CD14-positive monocyte (primary cell): ENCODE measurements around the gene RPL10. TPM values are rescaled to one million over a fixed set of nuclear protein-coding genes. Genes with fewer than 3 reads are reported as not detected.

ENCODE experiments used
- DNase-seq, 3 donors: peaks; one replicate each; pipeline ENCODE4 v3.0.0-alpha.2; 2011 to 2022
- H2AFZ ChIP-seq: 2 replicates; pipeline ENCODE4 v1.6.0; 2012; ENCODE audit warnings: mild to moderate bottlenecking, low read depth, low read length, inconsistent platforms; ENCODE audit not compliant: insufficient read depth, poor library complexity, severe bottlenecking
- H3K27ac ChIP-seq, 2 donors: 1 replicate in 1 of 2; 2 replicates in 1 of 2; pipeline ENCODE4 v1.5.1; 2012 to 2013; ENCODE audit warnings: low read length in 2 of 2, control low read depth in 1 of 2, inconsistent platforms in 1 of 2, low read depth in 1 of 2, mild to moderate bottlenecking in 1 of 2
- H3K27me3 ChIP-seq, 2 donors: one replicate each; pipeline versions ENCODE4 v1.6.0 to v1.6.1; 2011 to 2013; ENCODE audit warnings: low read length in 2 of 2; ENCODE audit not compliant: control insufficient read depth in 2 of 2, insufficient read depth in 2 of 2
- H3K36me3 ChIP-seq, 2 donors: replicated peaks in 1 of 2; 1 replicate in 1 of 2; 2 replicates in 1 of 2; pipeline versions ENCODE4 v1.5.1 to v1.6.1; 2012 to 2013; ENCODE audit warnings: low read length in 2 of 2, control low read depth in 1 of 2, inconsistent platforms in 1 of 2, mild to moderate bottlenecking in 1 of 2; ENCODE audit not compliant: insufficient read depth in 2 of 2, control insufficient read depth in 1 of 2
- H3K4me1 ChIP-seq, 2 donors: 1 replicate in 1 of 2; 2 replicates in 1 of 2; pipeline versions ENCODE4 v1.5.1 to v1.6.1; 2012 to 2013; ENCODE audit warnings: low read length in 2 of 2, control low read depth in 1 of 2, inconsistent platforms in 1 of 2, mild to moderate bottlenecking in 1 of 2, moderate library complexity in 1 of 2; ENCODE audit not compliant: insufficient read depth in 2 of 2, control insufficient read depth in 1 of 2
- H3K4me2 ChIP-seq: replicated peaks from 2 replicates; pipeline ENCODE3; 2012; ENCODE audit warnings: low read length, moderate library complexity, mild to moderate bottlenecking; ENCODE audit not compliant: poor library complexity, severe bottlenecking; ENCODE audit errors: extremely low read depth
- H3K4me3 ChIP-seq, 3 experiments: fragments of 200-600 bp in 1 of 3; sonication (generic) in 1 of 3; replicated peaks in 1 of 3; 1 replicate in 2 of 3; 2 replicates in 1 of 3; pipeline ENCODE4 v1.5.1; 2011 to 2013; ENCODE audit warnings: low read length in 3 of 3, mild to moderate bottlenecking in 3 of 3, control low read depth in 2 of 3, low read depth in 2 of 3, inconsistent platforms in 1 of 3, moderate library complexity in 1 of 3
- H3K79me2 ChIP-seq: 2 replicates; pipeline ENCODE4 v1.6.0; 2012; ENCODE audit warnings: mild to moderate bottlenecking, control low read depth, inconsistent platforms, low read length, moderate library complexity; ENCODE audit not compliant: insufficient read depth
- H3K9ac ChIP-seq: 2 replicates; pipeline ENCODE4 v1.6.0; 2017; ENCODE audit warnings: low read length, mild to moderate bottlenecking; ENCODE audit not compliant: insufficient read depth, poor library complexity, severe bottlenecking
- H3K9me3 ChIP-seq, 2 donors: replicated peaks in 1 of 2; 1 replicate in 1 of 2; 2 replicates in 1 of 2; pipeline versions ENCODE4 v1.5.1 to v1.6.1; 2012 to 2013; ENCODE audit warnings: low read length in 2 of 2, control low read depth in 1 of 2; ENCODE audit not compliant: control insufficient read depth in 1 of 2, insufficient read depth in 1 of 2
- H4K20me1 ChIP-seq: 2 replicates; pipeline ENCODE4 v1.6.0; 2012; ENCODE audit warnings: mild to moderate bottlenecking, low read length, control low read depth, moderate library complexity; ENCODE audit not compliant: insufficient read depth
- H3K27ac Mint-ChIP-seq, 7 donors: one replicate each; pipeline ENCODE4 v1.8.0; 2020; ENCODE audit warnings: mild to moderate bottlenecking in 7 of 7, mixed read lengths in 7 of 7, moderate library complexity in 6 of 7, inconsistent platforms in 2 of 7
- H3K27me3 Mint-ChIP-seq, 3 donors: one replicate each; pipeline ENCODE4 v1.8.0; 2021 to 2022; ENCODE audit warnings: low read depth in 3 of 3, mild to moderate bottlenecking in 3 of 3, mixed read lengths in 3 of 3, moderate library complexity in 3 of 3, inconsistent platforms in 1 of 3
- H3K36me3 Mint-ChIP-seq, 2 donors: one replicate each; pipeline ENCODE4 v1.8.0; 2020; ENCODE audit warnings: mixed read lengths in 2 of 2, inconsistent platforms in 1 of 2, mild to moderate bottlenecking in 1 of 2
- H3K4me1 Mint-ChIP-seq: one replicate; pipeline ENCODE4 v1.8.0; 2020; ENCODE audit warnings: mild to moderate bottlenecking, mixed read lengths
- H3K4me3 Mint-ChIP-seq, 2 donors: one replicate each; pipeline ENCODE4 v1.8.0; 2020; ENCODE audit warnings: mild to moderate bottlenecking in 2 of 2, mixed read lengths in 2 of 2, moderate library complexity in 1 of 2
- H3K9me3 Mint-ChIP-seq, 7 donors: one replicate each; pipeline ENCODE4 v1.8.0; 2020 to 2022; ENCODE audit warnings: mixed read lengths in 7 of 7, mild to moderate bottlenecking in 6 of 7, moderate library complexity in 6 of 7, inconsistent platforms in 2 of 7
- CTCF ChIP-seq: fragments of 200-600 bp; IDR thresholded peaks from one replicate; pipeline ENCODE4 v1.8.0; 2022; ENCODE audit warnings: antibody characterized with exemption, mild to moderate bottlenecking
- WGBS: methylation state at CpG from one replicate; pipeline ENCODE4 v1.1.5; 2013; ENCODE audit warnings: missing lambda C conversion rate; ENCODE audit not compliant: insufficient coverage; 5-methylcytosine and 5-hydroxymethylcytosine counted together
- intact Hi-C, 2 donors: fragments of 100-400 bp; cut with micrococcal nuclease; formaldehyde crosslinking; loops; one replicate each; pipeline versions ENCODE4 v1.15.0 to v1.15.1; 2023
- polyA plus RNA-seq, 3 donors: library from polyadenylated mRNA; depleted of rRNA in 1 of 3; unstranded in 2 of 3; stranded (reverse) in 1 of 3; fragments of 300-500 nt in 2 of 3; fragments of >200 nt in 1 of 3; fragmentation: Illumina TruSeq in 2 of 3; gene quantifications; 1 replicate in 2 of 3; 2 replicates in 1 of 3; pipeline ENCODE4 v1.2.3, GENCODE V29; 2012 to 2021

RPL10 gene
- polyA plus RNA-seq, 3 donors = 1,536 to 5,639 (median 1,724) TPM

DNA sequence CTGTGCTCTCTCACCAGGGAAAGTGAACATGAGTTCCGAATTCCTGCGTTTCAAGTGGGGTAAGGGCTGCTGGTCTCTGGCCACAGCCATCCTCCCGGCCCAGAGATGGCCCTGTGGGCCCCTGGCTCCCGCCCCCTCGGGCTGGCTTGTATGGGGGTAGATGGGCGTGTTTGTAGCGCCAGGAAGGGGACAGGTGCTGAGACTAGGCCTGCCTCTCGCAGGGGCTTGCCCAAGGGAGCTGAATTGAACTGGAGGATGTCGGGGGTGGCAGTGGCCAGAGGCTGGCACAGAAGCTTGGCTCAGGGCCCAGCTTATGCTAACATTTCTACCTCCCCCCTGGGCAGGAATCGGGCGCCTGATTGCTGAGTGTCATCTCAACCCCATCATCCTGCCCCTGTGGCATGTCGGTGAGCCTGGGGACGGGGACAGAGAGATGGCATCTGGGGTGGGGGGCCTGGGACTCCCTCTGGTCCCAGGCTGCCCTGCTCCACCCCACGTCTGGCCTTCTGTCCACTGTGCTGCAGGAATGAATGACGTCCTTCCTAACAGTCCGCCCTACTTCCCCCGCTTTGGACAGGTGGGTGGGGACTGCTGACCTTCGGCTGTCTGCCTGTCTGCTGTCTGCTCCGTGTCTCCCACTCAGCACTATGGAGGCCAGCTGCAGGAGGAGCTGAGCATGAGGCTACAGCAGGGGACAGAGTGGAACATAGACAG is 21.7 kb downstream of the RPL10 start:
- H3K27me3 Mint-ChIP-seq = no peaks in the 10 kb centered on the region
- peaks cover 17 to 33% of the 10 kb centered on the region in 2 donors for H3K36me3 ChIP-seq
- H3K4me3 ChIP-seq = no peak overlapping the region
- H3K9me3 ChIP-seq = no peaks in the 10 kb centered on the region
- H4K20me1 ChIP-seq = no peaks in the 10 kb centered on the region
- WGBS = 83% methylated on average over 2 of the region's 19 CpGs
- TF ChIP-seq CTCF = no peak
- no peak overlapping the region for H3K4me3 Mint-ChIP-seq
- no peaks in the 10 kb centered on the region for H3K27me3 ChIP-seq
- H3K4me1 ChIP-seq = peaks cover 4 to 12% of the 10 kb centered on the region in 2 donors
- peak overlapping the region in 1 of 7 donors; percentile 31 for H3K27ac Mint-ChIP-seq
- no peak for DNase-seq
- no peak overlapping the region for H2AFZ ChIP-seq
- intact Hi-C loops = no loop called here
- peaks cover 9% of the 10 kb centered on the region for H3K4me1 Mint-ChIP-seq
- peaks cover 15 to 33% of the 10 kb centered on the region in 2 donors for H3K36me3 Mint-ChIP-seq
- H3K9ac ChIP-seq = no peak overlapping the region
- no peaks in the 10 kb centered on the region for H3K79me2 ChIP-seq
- H3K27ac ChIP-seq = no peak overlapping the region
- no peak overlapping the region for H3K4me2 ChIP-seq
- H3K9me3 Mint-ChIP-seq = peaks cover 0 to 2% (median 0%) of the 10 kb centered on the region in 7 donors

- Histone ChIP-seq H3K79me2 (no peaks in the 10 kb centered on the region), H3K9ac (no peak overlapping the region), H3K4me2 (no peak overlapping the region), H3K4me1 (peaks cover 4 to 13% of the 10 kb centered on the region in 2 donors), H3K27me3 (no peaks in the 10 kb centered on the region), H3K4me3 (no peak overlapping the region), H3K9me3 (no peaks in the 10 kb centered on the region), H3K27ac (no peak overlapping the region), H2AFZ (no peak overlapping the region), H4K20me1 (no peaks in the 10 kb centered on the region), H3K36me3 (peaks cover 15 to 28% of the 10 kb centered on the region in 2 donors)
- H3K4me3 Mint-ChIP-seq = no peak overlapping the region
- intact Hi-C loops = no loop called here
- no peak for DNase-seq
- H3K4me1 Mint-ChIP-seq = peaks cover 9% of the 10 kb centered on the region
- H3K9me3 Mint-ChIP-seq = peaks cover 0 to 2% (median 0%) of the 10 kb centered on the region in 7 donors
- TF ChIP-seq CTCF = no peak
- H3K36me3 Mint-ChIP-seq = peaks cover 12 to 30% of the 10 kb centered on the region in 2 donors
- peak overlapping the region in 1 of 7 donors; percentile 53 for H3K27ac Mint-ChIP-seq
- no peaks in the 10 kb centered on the region for H3K27me3 Mint-ChIP-seq
- WGBS = 100% methylated on average over 1 of the region's 10 CpGs
Observed at GRCh38 chrX:154420402-154420756, 22.2 kb downstream of the RPL10 start.
